ENCODE measurements around the gene PLAU.

PLAU gene

GRCh38 chr10:73967022-73967429 lies 56.1 kb downstream of the PLAU start:
- no CpG with 5 or more reads among the region's 4 CpGs for WGBS (ENCODE audit: extremely low coverage, insufficient coverage, insufficient read length)
- H3K4ac ChIP-seq (ENCODE audit: low read depth, low read length), result peak overlapping the region; percentile 64

More at GRCh38 chr10:73967022-73967429, 56.1 kb downstream of the PLAU start:
- H2BK120ac ChIP-seq (ENCODE audit: insufficient read depth, low read length, poor library complexity), result peak overlapping the region; percentile 93
- H4K8ac ChIP-seq (ENCODE audit: low read depth, low read length), result peak overlapping the region; percentile 76
- no peak overlapping the region for H3K18ac ChIP-seq (ENCODE audit: low read length)
- H2AK5ac ChIP-seq (ENCODE audit: low read length), result peak overlapping the region; percentile 79
- H2AFZ ChIP-seq (ENCODE audit: insufficient read depth, low read length, poor library complexity), result no peak overlapping the region
- peak overlapping the region; percentile 93 for H2BK12ac ChIP-seq (ENCODE audit: low read length)
- peak overlapping the region; percentile 16 for H4K12ac ChIP-seq (ENCODE audit: low read depth, low read length)
- H3K79me2 ChIP-seq (ENCODE audit: control insufficient read depth, insufficient read depth, low read length, poor library complexity), result no peaks in the 10 kb centered on the region
- H3K9me3 ChIP-seq (ENCODE audit: insufficient read depth, low read depth, low read length), result no peaks in the 10 kb centered on the region
- peaks cover 23% of the 10 kb centered on the region for H3K79me1 ChIP-seq (ENCODE audit: low read length)
- peak overlapping the region; percentile 81 for H4K91ac ChIP-seq (ENCODE audit: low read depth, low read length)
- H3K9ac ChIP-seq (ENCODE audit: low read length), result no peak overlapping the region
- H3K27ac ChIP-seq (ENCODE audit: low read depth, low read length), result peak overlapping the region; percentile 87
- H3K14ac ChIP-seq (ENCODE audit: low read length), result peak overlapping the region; percentile 70
- no peak overlapping the region for H3K4me2 ChIP-seq (ENCODE audit: low read length)
- H3K4me1 ChIP-seq (ENCODE audit: control insufficient read depth in 1 of 2, insufficient read depth in 2 of 2, low read length in 2 of 2), result peaks cover 10 to 12% of the 10 kb centered on the region in 2 experiments
- H3K36me3 ChIP-seq (ENCODE audit: control insufficient read depth in 1 of 2, insufficient read depth in 2 of 2, low read length in 2 of 2), result no peaks in the 10 kb centered on the region
- peak overlapping the region; percentile 70 for H2BK5ac ChIP-seq (ENCODE audit: low read depth, low read length, poor library complexity)
- no peaks in the 10 kb centered on the region for H3K27me3 ChIP-seq (ENCODE audit: insufficient read depth, low read length)
- no peak overlapping the region for H3K4me3 ChIP-seq (ENCODE audit: low read depth, low read length)
- DNase-seq, result no peak
- no peak overlapping the region for H3K23ac ChIP-seq (ENCODE audit: low read length)
